Liver (tissue), 9 donors: ENCODE measurements around the gene GABARAP. TPM values are rescaled to one million over a fixed set of nuclear protein-coding genes. Genes with fewer than 3 reads are reported as not detected.

Experiments
- DNase-seq: peaks from one replicate; pipeline ENCODE4 v3.0.0-alpha.2; 2017; ENCODE audit warnings: low spot score
- H3K27ac ChIP-seq, 2 donors: one replicate each; pipeline ENCODE4 v1.7.0; 2013; ENCODE audit warnings: inconsistent platforms in 2 of 2, low read length in 2 of 2, control low read depth in 1 of 2, low read depth in 1 of 2, mild to moderate bottlenecking in 1 of 2
- H3K27me3 ChIP-seq, 4 donors: one replicate each; pipeline versions ENCODE4 v1.6.1 to v1.7.0; 2013; ENCODE audit warnings: low read length in 3 of 4, inconsistent platforms in 1 of 4, mild to moderate bottlenecking in 1 of 4, moderate library complexity in 1 of 4; ENCODE audit not compliant: control insufficient read depth in 4 of 4, insufficient read depth in 4 of 4
- H3K36me3 ChIP-seq, 4 donors: one replicate each; pipeline versions ENCODE4 v1.6.1 to v1.7.0; 2013; ENCODE audit warnings: low read length in 3 of 4, mild to moderate bottlenecking in 3 of 4, low read depth in 1 of 4, moderate library complexity in 1 of 4; ENCODE audit not compliant: control insufficient read depth in 4 of 4, insufficient read depth in 3 of 4
- H3K4me1 ChIP-seq, 4 donors: one replicate each; pipeline versions ENCODE4 v1.6.1 to v1.7.0; 2013; ENCODE audit warnings: low read length in 3 of 4, mild to moderate bottlenecking in 3 of 4, moderate library complexity in 1 of 4; ENCODE audit not compliant: control insufficient read depth in 4 of 4, insufficient read depth in 4 of 4
- H3K4me3 ChIP-seq, 3 donors: one replicate each; pipeline versions ENCODE4 v1.6.1 to v1.7.0; 2013; ENCODE audit warnings: low read length in 3 of 3, control low read depth in 1 of 3, low read depth in 1 of 3, mild to moderate bottlenecking in 1 of 3
- H3K9ac ChIP-seq, 2 donors: one replicate each; pipeline ENCODE4 v1.7.0; 2013; ENCODE audit warnings: low read length in 2 of 2, mild to moderate bottlenecking in 2 of 2, moderate library complexity in 2 of 2, control low read depth in 1 of 2, low read depth in 1 of 2
- H3K9me3 ChIP-seq, 4 donors: one replicate each; pipeline versions ENCODE4 v1.6.1 to v1.7.0; 2013; ENCODE audit warnings: low read length in 3 of 4; ENCODE audit not compliant: control insufficient read depth in 4 of 4
- CTCF ChIP-seq: fragments of 150-350 bp; IDR thresholded peaks from 2 replicates; pipeline ENCODE4 v1.5.1; 2017; ENCODE audit warnings: improper control_type of control experiment, low read depth, low read length; ENCODE audit not compliant: missing input control
- EGR1 ChIP-seq, 2 donors: IDR thresholded peaks; 2 replicates each; pipeline ENCODE4 v1.6.1; 2016 to 2018; ENCODE audit warnings: antibody characterized with exemption in 2 of 2, low read depth in 2 of 2
- GABPA ChIP-seq, 2 donors: IDR thresholded peaks in 1 of 2; conservative IDR thresholded peaks in 1 of 2; 2 replicates each; pipeline ENCODE4 v1.6.1; 2016; ENCODE audit warnings: antibody characterized with exemption in 2 of 2, mild to moderate bottlenecking in 1 of 2, moderate library complexity in 1 of 2
- JUND ChIP-seq, 2 donors: IDR thresholded peaks; 2 replicates each; pipeline ENCODE4 v1.6.1; 2016; ENCODE audit warnings: antibody characterized with exemption in 2 of 2
- RAD21 ChIP-seq, 2 donors: IDR thresholded peaks; 2 replicates each; pipeline ENCODE4 v1.6.1; 2016; ENCODE audit warnings: antibody characterized with exemption in 2 of 2, mild to moderate bottlenecking in 2 of 2
- REST ChIP-seq: IDR thresholded peaks from 2 replicates; pipeline ENCODE4 v1.6.1; 2016; ENCODE audit warnings: antibody characterized with exemption, mild to moderate bottlenecking
- SP1 ChIP-seq: IDR thresholded peaks from 2 replicates; pipeline ENCODE4 v1.6.1; 2018; ENCODE audit warnings: antibody characterized with exemption, mild to moderate bottlenecking
- ZBTB33 ChIP-seq: IDR thresholded peaks from 2 replicates; pipeline ENCODE4 v1.6.1; 2016; ENCODE audit warnings: antibody characterized with exemption
- WGBS: extraction: QIAGEN DNeasy Blood & Tissue Kit; methylation state at CpG from one replicate; pipeline ENCODE4 v1.1.7; 2013; 5-methylcytosine and 5-hydroxymethylcytosine counted together
- polyA plus RNA-seq, 2 donors: library from polyadenylated mRNA; stranded (reverse) in 1 of 2; unstranded in 1 of 2; fragments of 200-250 nt in 1 of 2; fragments of >200 nt in 1 of 2; fragmentation: Nextera tagmentation in 1 of 2; extraction: Ambion mirVana in 1 of 2; gene quantifications; one replicate each; pipeline versions ENCODE4 v1.2.1 to v1.2.3, GENCODE V29; 2013 to 2015
- total RNA-seq, 2 donors: library from RNA; depleted of rRNA; stranded (reverse); fragments of >200 nt; gene quantifications; one replicate each; pipeline ENCODE4 v1.2.3, GENCODE V29; 2014
- TF ChIP-seq, protein P1 (sequence below): IDR thresholded peaks from 2 replicates; pipeline ENCODE4 v1.6.1; 2016; ENCODE audit warnings: antibody characterized with exemption
- donor health status: healthy.
- donor health status: healthy.
- donor health status: healthy.
- donor health status: healthy.
- donor health status: healthy.

The GABARAP gene
- total and polyA plus RNA-seq, 4 donors = 74.4 to 489 (median 205) TPM

- TF ChIP-seq SP1 = peak; percentile 50
- TF ChIP-seq REST = no peak
- Histone ChIP-seq H3K36me3 (no peaks in the 10 kb centered on the region), H3K27ac (peak overlapping the region in 1 of 2 donors; percentile 49), H3K9me3 (no peaks in the 10 kb centered on the region), H3K4me3 (peak overlapping the region; percentile 45 to 58 (median 48)), H3K4me1 (peaks cover 0 to 2% (median 0%) of the 10 kb centered on the region in 4 donors), H3K9ac (peak overlapping the region in 1 of 2 donors; percentile 38), H3K27me3 (no peaks in the 10 kb centered on the region)
- WGBS = 7% methylated on average over 34 of the region's 34 CpGs
- peak; percentile 82 for DNase-seq
These were observed 37.3 kb downstream of the GABARAP start for GRCh38 chr17:7204828-7205461.

DNA sequence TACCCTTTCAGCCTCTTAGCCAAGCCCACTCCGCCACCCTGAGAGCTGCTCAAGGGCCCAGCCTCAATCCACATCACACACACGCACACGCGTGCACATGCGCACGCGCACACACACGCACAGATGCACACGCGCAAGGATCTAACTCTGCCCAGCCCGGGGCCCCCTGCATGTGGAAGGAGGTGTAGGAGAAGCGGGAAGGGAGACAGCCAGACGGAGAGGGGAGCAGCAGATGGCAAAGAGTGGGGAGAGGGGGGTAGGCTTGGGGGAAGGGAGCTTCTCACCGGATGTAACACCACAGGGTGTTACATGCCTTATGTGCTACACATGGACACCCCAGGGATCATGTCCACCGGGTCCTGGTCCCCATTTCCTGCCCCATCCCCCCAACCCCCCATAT is 37.9 kb downstream of the GABARAP start:
- H3K27me3 ChIP-seq = no peaks in the 10 kb centered on the region
- no peak overlapping the region for H3K27ac ChIP-seq
- peaks cover 0 to 2% (median 0%) of the 10 kb centered on the region in 4 donors for H3K4me1 ChIP-seq
- H3K36me3 ChIP-seq = no peaks in the 10 kb centered on the region
- no peak overlapping the region for H3K4me3 ChIP-seq
- WGBS = 87% methylated on average over 15 of the region's 15 CpGs
- no peak overlapping the region for H3K9ac ChIP-seq
- TF ChIP-seq REST (no peak), RAD21 (IDR thresholded peaks at IDR 0.05) (no peak), ZBTB33 (no peak), CTCF (no peak), GABPA (IDR thresholded peaks at IDR 0.05 in 1 of 2, conservative IDR thresholded peaks at IDR 0.05 in 1 of 2) (no peak), JUND (IDR thresholded peaks at IDR 0.05) (no peak), EGR1 (IDR thresholded peaks at IDR 0.05; ENCODE audit: low read depth in 2 of 2) (no peak)
- TF ChIP-seq, protein P1, sequence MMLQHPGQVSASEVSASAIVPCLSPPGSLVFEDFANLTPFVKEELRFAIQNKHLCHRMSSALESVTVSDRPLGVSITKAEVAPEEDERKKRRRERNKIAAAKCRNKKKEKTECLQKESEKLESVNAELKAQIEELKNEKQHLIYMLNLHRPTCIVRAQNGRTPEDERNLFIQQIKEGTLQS = no peak
- no peak for DNase-seq
- no peaks in the 10 kb centered on the region for H3K9me3 ChIP-seq
